ENCODE measurements around the gene UBE2G2.

The UBE2G2 gene

DNA sequence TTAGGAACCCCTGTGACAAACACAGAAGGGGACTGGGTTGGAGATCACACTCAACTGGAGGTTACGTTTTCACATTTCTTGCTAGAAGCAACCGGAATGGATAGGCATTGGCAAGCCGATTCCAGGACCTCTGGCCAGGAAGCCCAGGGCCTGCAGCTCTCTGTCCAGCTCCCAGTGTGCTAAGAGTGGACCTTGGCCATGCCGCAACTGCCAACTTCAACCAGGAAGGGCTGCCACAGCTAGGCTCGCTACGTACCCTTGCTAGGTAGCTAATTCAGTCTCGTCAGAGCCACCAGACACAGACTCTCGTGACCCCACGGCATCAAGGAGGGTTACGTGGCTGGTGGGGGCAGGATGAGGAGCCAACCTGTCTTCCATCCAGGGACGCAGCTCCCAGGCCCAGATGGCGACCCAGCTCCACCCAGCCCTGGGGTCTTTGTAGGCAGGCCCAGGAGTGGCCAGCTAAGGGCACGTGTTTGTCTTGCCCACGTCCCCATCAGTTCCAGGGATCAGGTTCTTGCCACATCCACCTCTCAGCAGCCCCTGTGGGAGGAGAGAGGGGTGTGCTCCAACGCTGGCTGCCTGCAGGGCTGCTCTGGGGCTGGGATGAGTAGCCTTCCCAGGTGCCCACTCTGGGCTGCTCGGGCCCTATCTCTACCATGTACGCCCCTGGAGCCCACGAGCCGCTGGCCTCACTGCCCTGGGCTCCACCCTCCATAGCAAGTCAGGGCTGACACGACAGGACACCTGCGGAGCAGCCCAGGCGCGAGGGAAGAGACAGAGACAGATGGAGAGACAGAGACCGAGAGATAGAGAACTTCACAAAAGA is 39.2 kb downstream of the UBE2G2 start:
- no peak for DNase-seq

DNA sequence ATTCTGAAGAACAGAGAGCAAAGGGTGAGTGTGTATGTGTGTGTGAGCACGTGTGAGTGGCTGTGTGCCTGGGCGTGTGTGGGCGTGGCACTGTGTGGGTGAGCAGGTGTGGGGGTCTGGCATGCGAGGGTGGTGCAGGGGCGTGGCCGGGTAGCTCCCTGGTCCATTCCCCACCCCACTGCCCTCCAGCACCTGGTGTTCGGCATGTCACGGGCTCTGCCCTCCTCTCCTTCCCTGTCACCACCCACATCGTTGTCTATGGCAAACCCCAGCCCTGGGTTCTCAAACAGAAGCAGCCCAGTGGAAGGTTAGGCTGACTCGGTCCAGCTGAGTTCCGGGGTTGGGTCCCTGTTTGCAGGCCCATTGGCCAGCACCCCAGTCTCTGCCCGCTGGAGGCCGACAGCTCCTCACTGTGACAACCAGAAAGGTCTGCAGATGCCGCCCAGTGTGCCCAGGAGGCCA is 39.8 kb downstream of the UBE2G2 start:
- no peak for DNase-seq

DNA sequence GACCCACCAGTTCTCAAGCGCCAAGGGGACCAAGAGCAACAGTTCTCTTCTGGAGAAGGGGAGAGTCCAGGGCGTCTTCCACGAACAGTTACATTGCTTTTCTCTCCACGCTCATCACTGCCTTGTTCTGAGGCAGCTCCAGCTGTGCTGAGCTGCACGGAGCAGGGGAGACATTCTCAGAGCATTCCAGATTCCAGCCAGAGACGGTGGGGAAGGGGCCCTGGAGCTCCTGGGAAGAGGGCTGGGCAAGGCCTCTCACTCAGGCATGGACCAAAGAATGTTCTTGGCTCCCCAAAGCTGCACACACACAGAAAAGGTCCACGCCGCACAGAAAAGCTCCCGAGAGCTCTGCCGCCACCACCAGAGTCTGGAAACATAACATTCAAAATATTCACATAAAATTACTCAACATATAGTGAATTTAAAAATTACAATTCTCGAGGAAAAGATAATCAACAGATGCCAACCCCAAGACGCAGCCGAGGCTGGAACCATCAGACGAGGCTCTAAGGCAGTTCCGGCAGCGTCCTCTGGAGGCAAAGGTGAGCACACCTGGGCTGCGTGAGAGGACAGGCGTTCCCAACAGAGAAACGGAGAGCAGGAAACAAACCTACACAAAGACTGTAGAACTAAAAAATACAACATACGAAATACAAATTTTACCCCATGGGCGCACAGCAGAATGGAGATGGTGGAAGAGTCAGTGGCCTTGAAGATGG is 40.5 kb downstream of the UBE2G2 start:
- DNase-seq: no peak

DNA sequence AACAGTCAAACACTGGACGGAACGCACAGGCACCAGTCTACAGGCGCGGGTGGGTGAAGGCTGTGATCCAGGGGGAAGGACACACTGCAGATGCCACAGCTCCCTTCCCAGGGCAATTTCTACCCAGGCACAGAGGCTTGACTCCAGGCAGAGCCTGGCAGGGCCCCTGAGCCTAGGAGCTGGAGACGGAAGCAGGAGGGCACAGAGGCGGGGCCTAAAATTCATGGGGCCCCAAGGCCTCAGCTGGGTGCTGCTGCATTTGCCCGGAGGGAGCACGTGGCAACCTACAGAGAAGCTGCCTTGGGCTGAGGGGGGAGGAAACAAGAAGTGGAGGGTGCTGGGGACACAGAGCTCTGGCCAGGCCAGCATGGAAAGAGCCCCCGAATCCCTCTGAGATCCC is 41.2 kb downstream of the UBE2G2 start:
- no peak for DNase-seq

DNA sequence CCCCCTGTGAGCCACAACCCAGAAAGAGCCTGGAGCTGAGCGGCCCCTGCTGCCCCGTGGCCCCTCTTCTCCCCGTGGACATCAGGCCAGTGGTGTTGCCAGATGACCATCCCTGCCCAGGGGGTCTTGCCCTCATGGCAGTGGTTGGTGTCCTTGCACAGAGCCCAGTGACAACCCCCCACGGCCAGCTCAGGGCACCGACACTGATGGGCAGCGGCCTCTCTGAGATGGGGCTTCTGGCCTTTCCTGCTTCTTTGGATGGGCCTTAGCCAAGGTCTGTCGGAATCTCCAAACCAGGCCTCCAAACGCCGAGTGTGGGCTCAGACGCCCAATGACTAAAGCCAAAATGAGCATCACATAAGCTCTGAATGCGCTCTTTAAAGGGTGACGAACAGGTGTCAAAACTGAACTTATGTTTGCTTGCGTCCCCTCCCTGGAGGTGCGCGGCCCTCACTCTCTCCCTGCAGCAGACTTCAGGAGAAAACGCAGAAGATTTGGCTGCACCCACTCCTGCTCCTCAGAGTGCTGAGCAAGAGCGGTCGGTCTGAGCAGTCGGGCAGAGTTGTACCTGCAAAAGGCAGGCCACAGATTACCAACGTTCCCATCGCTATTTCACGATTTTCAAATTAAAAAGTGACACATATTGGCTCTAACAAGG is 41.9 kb downstream of the UBE2G2 start:
- DNase-seq: no peak

DNA sequence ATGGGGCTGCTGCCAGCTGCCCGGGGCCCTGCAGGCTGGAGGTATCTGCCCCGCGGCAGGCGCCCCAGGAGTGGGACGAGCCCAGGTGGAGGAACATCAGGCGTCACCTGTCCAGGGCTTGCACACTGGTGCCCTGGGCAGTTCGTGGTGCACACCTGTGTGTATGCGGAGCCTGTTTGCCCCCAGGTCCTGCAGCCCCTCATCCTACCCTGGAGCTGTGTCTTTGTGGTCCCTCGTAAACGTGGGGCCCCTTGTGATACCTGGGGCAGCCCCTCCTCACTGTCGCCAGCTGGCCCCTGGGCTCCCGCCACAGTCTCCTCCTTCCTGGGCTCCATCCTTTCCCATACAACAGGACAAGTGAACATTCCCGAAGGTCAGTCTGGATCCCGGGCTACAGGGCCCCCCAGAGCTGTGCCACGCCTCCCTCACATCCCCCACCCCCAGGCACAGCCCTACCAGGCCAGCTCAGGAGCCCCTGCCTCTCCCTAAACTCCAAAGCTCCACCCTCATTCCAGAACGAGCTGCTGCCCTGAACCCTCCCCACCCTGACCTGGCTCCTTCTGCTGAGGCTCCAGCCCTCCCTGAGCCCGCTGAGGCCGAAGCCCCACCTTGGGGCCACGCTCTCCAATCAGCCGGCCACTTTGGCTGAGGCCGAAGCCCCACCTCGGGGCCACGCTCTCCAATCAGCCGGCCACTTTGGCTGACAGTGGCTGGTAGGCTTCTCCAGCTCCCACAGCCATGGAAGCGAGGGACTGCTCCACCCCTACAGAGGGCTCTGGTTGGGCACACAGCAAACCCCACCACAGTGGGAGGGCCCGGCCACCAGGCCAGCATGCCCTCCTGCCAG is 42.6 kb downstream of the UBE2G2 start:
- no peak for DNase-seq

DNA sequence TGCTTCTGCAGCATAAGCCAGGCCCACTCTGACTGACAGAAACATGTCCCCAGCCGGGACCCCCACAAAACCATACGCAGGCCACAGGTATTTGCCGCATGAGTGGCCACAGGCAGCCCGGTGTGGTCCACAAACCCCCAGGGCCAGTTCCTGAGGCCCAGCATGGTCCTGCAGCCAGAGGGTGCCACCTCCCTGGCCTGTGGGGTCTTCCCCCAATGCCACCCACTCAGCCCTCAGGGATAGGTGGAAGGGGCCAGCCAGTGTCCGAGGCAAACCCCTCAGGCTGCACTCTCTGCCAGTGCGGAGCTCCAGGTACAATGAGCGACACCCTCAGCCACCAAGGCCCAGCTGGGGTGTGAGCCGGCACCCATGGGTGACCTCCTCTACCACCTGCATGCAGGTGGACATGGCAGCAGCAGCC is 43.5 kb downstream of the UBE2G2 start:
- no peak for DNase-seq

DNA sequence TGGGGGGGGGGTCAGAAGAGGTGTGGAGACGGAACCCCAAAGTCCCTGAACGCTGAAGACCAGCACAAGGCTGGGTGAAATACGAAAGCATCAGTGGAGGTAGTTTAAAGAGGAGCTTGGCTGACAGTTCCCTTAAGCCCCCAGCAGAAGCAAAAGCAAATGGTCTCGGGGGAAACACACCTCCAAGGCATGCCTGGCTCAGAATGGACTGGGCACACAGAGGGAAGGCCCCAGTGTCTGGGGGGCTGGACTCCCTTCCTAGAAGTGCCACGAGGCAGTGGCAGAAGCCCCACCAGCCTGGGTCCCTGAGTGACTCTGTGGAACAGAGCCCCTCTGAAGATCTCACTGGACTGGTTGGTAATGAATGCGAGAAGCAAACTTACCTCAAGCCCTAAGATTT is 43.9 kb downstream of the UBE2G2 start:
- DNase-seq: no peak

DNA sequence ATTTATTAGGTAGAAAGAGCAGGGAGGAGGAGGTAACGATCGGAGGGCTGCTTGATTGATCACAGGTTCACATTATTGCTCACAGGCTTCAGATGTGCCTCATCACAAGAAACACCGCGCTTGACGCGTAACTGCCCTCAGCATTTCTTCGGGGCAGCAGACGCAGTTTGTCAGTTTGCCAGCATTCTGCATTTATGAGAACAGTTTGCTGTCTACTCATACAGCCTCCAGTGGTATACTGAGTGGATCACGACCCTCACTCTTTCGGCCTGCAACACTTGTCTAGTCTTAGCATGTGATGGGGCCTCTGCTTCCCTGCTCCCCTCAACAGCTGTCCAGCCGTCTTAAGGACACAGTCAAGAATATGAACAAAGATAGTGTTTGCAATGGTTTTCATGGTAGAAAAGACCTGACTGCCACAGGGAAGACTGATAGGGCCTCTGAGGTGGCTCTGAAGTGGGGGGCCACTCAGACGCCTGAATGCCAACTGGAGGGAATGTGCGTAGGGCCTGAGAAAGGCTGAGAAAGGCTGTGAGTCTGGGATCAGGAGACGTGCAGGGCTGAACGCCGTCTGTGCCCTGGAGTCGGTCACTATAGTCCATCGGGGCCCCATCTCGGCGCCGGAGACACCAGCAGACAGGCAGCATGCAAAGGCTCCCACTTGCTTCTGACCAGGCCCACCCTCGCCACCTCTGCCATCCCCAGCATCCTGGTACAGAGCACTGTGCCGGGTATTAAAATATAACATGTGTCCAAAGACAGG is 45.0 kb downstream of the UBE2G2 start:
- DNase-seq: no peak

DNA sequence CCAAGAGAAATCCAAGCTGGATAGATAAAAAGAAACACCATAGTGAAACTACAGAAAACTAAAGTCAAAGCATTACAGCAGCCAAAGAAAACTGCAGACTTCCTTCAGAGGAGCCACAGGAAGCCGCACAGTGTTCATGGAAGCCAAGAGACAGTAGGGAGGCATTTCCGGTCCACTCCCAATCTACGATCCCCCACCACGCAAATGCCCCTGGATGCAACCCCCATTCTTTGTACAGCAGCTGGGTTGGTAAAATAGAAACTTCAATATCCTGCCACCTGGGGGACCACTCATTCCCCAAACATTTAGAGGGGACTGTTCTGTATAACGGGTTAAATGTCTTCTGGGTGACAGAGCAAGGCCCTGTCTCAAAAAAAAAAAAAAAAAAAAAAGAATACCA is 46.4 kb downstream of the UBE2G2 start:
- DNase-seq: peak; percentile 9

DNA sequence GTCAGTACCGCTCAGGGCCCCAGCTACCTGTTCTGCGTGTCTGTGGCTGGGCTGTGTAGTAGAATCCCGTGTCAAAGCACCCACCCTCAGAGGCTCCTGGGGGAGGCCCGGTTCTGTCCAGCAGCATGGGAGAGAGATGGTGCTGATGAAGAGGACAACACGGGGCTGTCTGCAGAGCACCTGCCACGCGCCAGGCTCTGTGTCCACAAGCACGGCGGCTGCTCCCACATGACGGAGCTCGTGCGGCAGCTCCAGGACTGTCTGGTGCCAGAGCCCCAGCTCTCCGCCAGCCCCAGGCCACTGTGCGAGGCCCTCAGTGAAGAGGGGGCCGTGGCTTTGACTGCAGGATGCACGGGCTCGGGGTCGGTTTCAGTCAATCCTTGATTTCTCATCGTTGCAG is 48.3 kb downstream of the UBE2G2 start:
- no peak for DNase-seq

DNA sequence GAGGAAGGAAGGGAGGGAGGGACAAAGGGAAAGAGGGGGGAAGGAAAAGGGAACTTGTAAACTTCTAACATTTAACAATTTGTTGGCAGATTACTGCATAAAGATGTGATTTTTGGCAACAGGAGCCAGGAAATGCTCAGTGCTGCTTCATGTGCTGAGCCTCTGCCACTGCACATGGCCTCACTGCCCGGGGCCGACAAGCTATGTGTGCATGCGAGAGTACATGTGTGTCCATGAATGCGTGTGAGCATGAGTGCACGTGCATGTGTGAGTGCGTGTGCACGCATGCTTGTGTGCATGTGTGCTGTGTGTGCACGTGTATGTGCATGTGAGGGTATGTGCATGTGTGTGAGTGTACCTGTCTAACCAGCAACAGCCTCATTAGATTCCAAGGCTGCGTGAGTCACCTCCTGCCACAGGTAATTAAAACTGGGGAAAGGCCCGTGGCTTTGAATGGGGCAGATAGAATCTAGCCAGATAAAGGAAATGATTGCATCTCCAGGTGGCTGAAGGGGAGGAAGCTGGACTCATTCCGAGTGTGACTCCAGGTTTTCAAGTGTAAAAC is 48.9 kb downstream of the UBE2G2 start:
- no peak for DNase-seq

DNA sequence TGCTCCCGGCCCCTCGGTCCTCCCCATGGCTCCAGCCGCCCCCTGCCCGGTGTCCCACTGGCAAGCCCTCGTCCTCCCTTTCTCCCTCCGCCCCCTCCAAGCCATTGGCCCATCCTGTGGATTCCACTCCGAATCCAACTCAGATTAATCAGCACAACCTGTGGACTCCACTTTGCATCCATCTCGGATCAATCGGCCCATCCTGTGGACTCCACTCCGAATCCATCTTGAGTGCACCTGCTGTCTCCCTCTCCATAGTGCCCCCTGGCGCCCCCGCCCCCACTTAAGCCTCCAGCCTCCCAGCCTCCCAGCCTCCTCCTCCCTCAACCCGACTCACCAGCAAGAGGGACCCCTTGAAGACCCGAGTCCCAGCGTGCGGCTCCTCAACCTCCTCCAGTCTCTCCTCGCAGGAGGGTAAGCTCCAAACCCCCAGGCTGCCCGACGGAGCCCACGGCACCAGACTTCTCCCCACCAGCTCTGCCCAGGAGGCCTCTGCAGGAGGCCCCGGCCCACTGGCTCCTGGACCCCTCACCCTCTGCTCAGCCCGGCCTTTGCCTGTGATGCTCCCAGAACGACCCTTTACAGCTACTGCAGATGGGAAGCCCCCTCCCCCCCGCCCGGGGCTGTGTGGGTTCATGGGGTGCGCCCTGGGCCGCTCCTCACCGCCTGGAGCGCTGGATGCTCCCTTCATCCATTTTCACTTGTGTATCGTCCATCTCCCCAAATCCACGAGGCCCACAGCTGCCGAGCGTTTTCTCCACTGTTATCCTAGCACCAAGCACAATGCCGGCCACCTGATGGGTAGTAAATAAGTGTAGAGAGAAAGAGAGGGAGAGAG is 49.6 kb downstream of the UBE2G2 start:
- DNase-seq: no peak

DNA sequence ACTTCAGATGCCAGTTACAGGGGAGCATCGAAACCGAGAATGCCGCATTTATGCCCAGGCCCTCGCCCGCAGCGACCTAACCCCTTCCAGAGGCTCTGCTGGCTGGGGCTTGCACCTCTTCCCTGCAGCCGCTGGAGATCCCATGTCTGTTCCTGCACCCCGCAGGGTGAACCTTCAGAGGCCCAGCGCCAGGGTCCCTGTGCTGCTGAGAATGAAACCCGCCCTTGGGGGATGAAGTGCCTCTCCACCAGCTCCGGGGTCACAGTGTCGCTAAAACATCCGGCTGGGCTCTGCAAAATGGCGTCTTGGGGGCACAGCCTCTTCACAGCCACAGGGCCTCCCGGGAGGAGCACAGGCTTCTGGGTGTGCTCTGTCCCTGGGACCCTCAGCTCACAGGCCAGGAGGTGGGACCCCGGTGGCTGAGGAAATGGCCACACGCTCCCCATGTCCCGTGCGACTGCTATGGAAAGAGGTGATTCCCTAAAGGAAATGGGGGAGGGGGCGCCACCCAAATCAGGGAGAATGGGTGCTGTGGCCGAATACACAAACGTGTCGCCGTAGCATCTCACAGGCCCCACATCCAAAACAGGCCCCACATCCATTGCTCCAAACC is 50.3 kb downstream of the UBE2G2 start:
- DNase-seq: no peak

DNA sequence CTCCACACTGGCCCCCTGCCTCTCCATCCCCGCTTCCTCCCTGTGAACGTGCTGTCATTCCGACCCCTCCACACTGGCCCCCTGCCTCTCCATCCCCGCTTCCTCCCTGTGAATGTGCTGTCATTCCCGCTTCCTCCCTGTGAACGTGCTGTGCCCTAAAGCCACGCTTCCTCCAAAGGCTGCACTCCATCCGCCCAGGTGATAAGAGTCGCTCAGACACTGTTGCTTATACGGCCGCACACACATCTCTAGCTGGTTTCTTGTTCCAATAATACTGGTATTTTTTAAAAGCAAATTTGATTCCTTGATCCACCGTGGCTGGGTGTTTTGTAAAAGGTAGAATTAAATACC is 51.0 kb downstream of the UBE2G2 start:
- DNase-seq: no peak

DNA sequence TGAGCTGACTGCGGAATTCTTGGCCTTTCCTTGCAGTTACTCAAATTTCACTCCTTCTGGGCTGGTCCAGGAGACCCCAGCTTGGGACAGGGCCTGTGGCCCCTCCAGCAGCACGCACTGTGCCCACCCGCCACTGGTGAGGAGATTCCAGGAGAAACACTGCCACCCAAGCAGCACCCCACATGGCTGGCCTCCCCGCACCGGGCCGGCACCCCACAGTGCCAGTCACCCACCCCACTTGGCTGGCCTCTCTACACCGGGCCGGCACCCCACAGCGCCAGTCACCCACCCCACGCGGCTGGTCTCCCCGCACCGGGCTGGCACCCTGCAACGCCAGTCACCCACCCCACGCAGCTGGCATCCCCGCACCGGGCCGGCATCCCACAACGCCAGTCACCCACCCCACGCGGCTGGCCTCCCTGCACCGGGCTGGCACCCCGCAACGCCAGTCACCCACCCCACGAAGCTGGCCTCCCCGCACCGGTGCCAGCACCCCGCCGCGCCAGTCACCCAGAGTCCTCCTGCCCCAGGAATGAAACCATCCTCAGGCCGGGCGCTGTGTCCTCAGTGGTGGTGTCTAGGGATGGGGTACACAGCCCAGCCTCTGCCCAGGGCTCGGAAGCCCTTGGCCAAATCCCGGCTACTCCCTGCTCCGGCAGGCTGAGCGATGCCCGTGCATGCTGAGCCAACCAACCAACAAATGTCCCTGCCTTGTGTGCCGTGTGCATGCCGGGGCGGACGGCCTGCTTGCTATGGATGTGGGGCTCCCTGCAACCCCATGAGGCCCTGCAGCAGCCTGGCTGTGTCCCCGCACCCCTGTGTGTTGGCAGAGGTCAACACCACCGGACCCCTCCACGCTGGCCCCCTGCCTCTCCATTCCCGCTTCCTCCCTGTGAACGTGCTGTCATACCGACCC is 51.6 kb downstream of the UBE2G2 start:
- DNase-seq: no peak

DNA sequence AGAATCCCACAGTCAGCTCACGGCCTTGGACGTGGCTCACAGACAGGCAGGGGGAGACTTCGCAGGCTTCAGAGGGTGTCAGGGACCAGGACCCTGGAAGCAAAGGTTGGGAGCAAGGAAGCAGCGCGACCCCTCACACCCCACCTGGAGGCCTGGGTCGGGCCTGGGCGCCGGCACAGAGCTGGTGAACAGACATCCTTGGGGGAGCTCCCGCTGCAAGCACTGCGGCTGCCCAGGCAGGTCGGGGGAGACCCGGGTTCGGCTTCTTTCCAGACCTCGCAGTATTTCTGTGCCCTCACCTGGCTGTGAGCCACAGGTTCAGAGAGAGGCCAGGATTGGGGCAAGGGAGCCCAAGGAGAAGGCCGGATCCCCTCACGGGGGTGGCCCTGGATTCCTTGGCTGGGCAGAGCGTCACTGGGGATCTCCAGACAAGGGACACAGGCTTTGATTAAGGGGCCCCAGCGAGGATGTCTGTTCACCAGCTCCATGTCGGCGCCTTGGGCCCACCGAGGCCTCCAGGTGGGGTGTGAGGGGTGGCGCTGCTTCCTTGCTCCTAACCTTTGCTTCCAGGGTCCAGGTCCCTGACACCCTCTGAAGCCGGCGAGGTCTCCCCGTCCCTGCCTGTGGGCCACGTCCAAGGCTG is 52.4 kb downstream of the UBE2G2 start:
- no peak for DNase-seq

DNA sequence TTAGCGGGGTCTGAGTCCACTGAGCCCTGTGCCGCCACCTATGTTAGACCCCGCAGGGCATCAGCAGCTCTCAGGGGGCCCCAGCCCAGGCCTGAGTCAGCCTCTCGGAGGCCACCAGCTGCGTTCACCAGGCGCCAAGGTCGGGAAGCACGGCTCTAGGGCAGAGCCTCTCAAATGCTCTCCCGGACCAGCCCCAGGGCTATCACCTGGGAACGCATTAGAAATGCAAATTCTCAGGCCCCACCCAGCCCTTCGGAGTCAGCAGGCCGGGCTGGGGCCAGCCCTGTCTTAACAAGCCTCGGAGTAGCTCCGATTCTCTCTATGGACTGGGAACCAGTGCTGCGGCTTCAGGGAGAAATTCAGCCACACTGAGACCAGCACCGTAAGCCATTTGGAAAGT is 53.0 kb downstream of the UBE2G2 start:
- no peak for DNase-seq
